ENCODE results near the gene SMARCA4. TPM values are rescaled to one million over a fixed set of nuclear protein-coding genes. Genes with fewer than 3 reads are reported as not detected.

SMARCA4 gene
- total RNA-seq, 2 experiments from 2014 or later = 69.6 to 74.5 TPM

- Histone ChIP-seq H3K36me3 (ENCODE audit: insufficient read depth, low read length) (peaks cover 71% of the 10 kb centered on the region), H3K9me3 (ENCODE audit: control insufficient read depth in 1 of 2, insufficient read depth in 1 of 2, low read length in 2 of 2) (no peaks in the 10 kb centered on the region), H3K4me1 (ENCODE audit: insufficient read depth, low read length) (peaks cover 10% of the 10 kb centered on the region), H3K27me3 (ENCODE audit: control insufficient read depth in 1 of 2, insufficient read depth in 2 of 2, low read length in 2 of 2) (no peaks in the 10 kb centered on the region), H3K4me3 (ENCODE audit: low read length) (no peak overlapping the region), H3K27ac (ENCODE audit: low read depth in 1 of 2, low read length in 2 of 2) (no peak overlapping the region)
- Mint-ChIP-seq H3K27ac (no peak overlapping the region), H3K27me3 (no peaks in the 10 kb centered on the region), H3K4me1 (ENCODE audit: low read depth) (peaks cover 9% of the 10 kb centered on the region), H3K4me3 (no peak overlapping the region), H3K9me3 (no peaks in the 10 kb centered on the region), H3K36me3 (ENCODE audit: low read depth) (peaks cover 79% of the 10 kb centered on the region)
- ATAC-seq (ENCODE audit: poor library complexity) = peak; percentile 97
- intact Hi-C loops (cut with DNase I, micrococcal nuclease) = loop anchor here (1.0 to 5.0 kb wide), 4 partner anchors 52 to 169 kb away; partner anchors contain the start of gene LDLR (in 1 of the 2)
- TF ChIP-seq CTCF (IDR thresholded peaks at IDR 0.05) = peak; percentile 87
- DNase-seq = peak; percentile 78 to 95 (median 85)
- CTCF ChIA-PET = interaction anchor here (0.5 to 1.8 kb wide), 17 partner anchors 9 to 500 kb away, joined by 3 to 38 read pairs (median 4); partner anchors contain the start of gene LDLR
- POLR2A ChIA-PET = interaction anchor here (0.7 to 1.7 kb wide), 7 partner anchors 17 to 62 kb away, joined by 3 to 9 read pairs (median 3); partner anchors contain the start of gene LDLR
Measured at GRCh38 chr19:11035441-11036377, 74.9 kb downstream of the SMARCA4 start.

- Mint-ChIP-seq H3K27ac (no peak overlapping the region), H3K9me3 (no peaks in the 10 kb centered on the region), H3K4me1 (ENCODE audit: low read depth) (peaks cover 9% of the 10 kb centered on the region), H3K36me3 (ENCODE audit: low read depth) (peaks cover 78% of the 10 kb centered on the region), H3K4me3 (no peak overlapping the region), H3K27me3 (no peaks in the 10 kb centered on the region)
- H3K9me3 ChIP-seq (ENCODE audit: control insufficient read depth in 1 of 2, insufficient read depth in 1 of 2, low read length in 2 of 2) = no peaks in the 10 kb centered on the region
- H3K27ac ChIP-seq (ENCODE audit: low read depth in 1 of 2, low read length in 2 of 2) = no peak overlapping the region
- DNase-seq (no peak), ATAC-seq (ENCODE audit: poor library complexity) (no peak)
- peaks cover 73% of the 10 kb centered on the region for H3K36me3 ChIP-seq (ENCODE audit: insufficient read depth, low read length)
- CTCF ChIA-PET = no interaction called here
- POLR2A ChIA-PET = interaction anchor here (0.6 kb wide), 1 partner anchor 337 kb away, joined by 3 read pairs; no protein-coding TSS in a partner anchor
- H3K27me3 ChIP-seq (ENCODE audit: control insufficient read depth in 1 of 2, insufficient read depth in 2 of 2, low read length in 2 of 2) = no peaks in the 10 kb centered on the region
- intact Hi-C loops (cut with DNase I, micrococcal nuclease) = loop anchor here in 1 of 2 experiments (5.0 kb wide), 1 partner anchor 49 kb away; the partner anchor contains the start of gene LDLR
- H3K4me1 ChIP-seq (ENCODE audit: insufficient read depth, low read length) = peaks cover 10% of the 10 kb centered on the region
- no peak overlapping the region for H3K4me3 ChIP-seq (ENCODE audit: low read length)
- TF ChIP-seq CTCF (IDR thresholded peaks at IDR 0.05) = no peak
Measured at GRCh38 chr19:11038511-11038910, 77.7 kb downstream of the SMARCA4 start.

GRCh38 chr19:11041194-11041593 lies 80.4 kb downstream of the SMARCA4 start:
- Histone ChIP-seq H3K27ac (ENCODE audit: low read depth in 1 of 2, low read length in 2 of 2) (no peak overlapping the region), H3K4me3 (ENCODE audit: low read length) (no peak overlapping the region), H3K36me3 (ENCODE audit: insufficient read depth, low read length) (peaks cover 53% of the 10 kb centered on the region), H3K9me3 (ENCODE audit: control insufficient read depth in 1 of 2, insufficient read depth in 1 of 2, low read length in 2 of 2) (no peaks in the 10 kb centered on the region), H3K4me1 (ENCODE audit: insufficient read depth, low read length) (peaks cover 2% of the 10 kb centered on the region), H3K27me3 (ENCODE audit: control insufficient read depth in 1 of 2, insufficient read depth in 2 of 2, low read length in 2 of 2) (no peaks in the 10 kb centered on the region)
- DNase-seq (peak in 1 of 14 experiments; percentile 7), ATAC-seq (ENCODE audit: poor library complexity) (no peak)
- H3K9me3 Mint-ChIP-seq = no peaks in the 10 kb centered on the region
- H3K27me3 Mint-ChIP-seq = no peaks in the 10 kb centered on the region
- intact Hi-C loops (cut with DNase I, micrococcal nuclease) = no loop called here
- H3K36me3 Mint-ChIP-seq (ENCODE audit: low read depth) = peaks cover 66% of the 10 kb centered on the region
- TF ChIP-seq CTCF (IDR thresholded peaks at IDR 0.05) = no peak
- H3K4me3 Mint-ChIP-seq = no peak overlapping the region
- H3K4me1 Mint-ChIP-seq (ENCODE audit: low read depth) = no peaks in the 10 kb centered on the region
- H3K27ac Mint-ChIP-seq = no peak overlapping the region
- ChIA-PET CTCF (interaction anchor here (0.7 kb wide), 1 partner anchor 104 kb away, joined by 4 read pairs; no protein-coding TSS in a partner anchor), POLR2A (no interaction called here)
